Endodermal cell (in vitro differentiated cells): ENCODE results near the gene KLK14. TPM values are rescaled to one million over a fixed set of nuclear protein-coding genes. Genes with fewer than 3 reads are reported as not detected.
A peak's percentile ranks its signal among the peaks of the same experiment; 100 is the strongest.

Experiments used
- DNase-seq: peaks from one replicate; pipeline ENCODE4 v3.0.0-alpha.2; 2017
- H3K27ac ChIP-seq: 2 replicates; pipeline ENCODE4 v1.5.1; 2013; ENCODE audit warnings: mild to moderate bottlenecking, low read depth, low read length, moderate library complexity
- H3K27me3 ChIP-seq: 2 replicates; pipeline ENCODE4 v1.6.1; 2013; ENCODE audit warnings: mild to moderate bottlenecking, low read length, moderate library complexity; ENCODE audit not compliant: insufficient read depth, control insufficient read depth, poor library complexity, severe bottlenecking
- H3K36me3 ChIP-seq: 2 replicates; pipeline ENCODE4 v1.7.0; 2013; ENCODE audit warnings: mild to moderate bottlenecking, low read length, moderate library complexity; ENCODE audit not compliant: control insufficient read depth, insufficient read depth
- H3K4me1 ChIP-seq: one replicate; pipeline ENCODE4 v1.7.0; 2013; ENCODE audit warnings: low read length; ENCODE audit not compliant: control insufficient read depth, insufficient read depth
- H3K4me3 ChIP-seq: 2 replicates; pipeline ENCODE4 v1.5.1; 2013; ENCODE audit warnings: mild to moderate bottlenecking, low read length, moderate library complexity
- H3K9ac ChIP-seq: 2 replicates; pipeline ENCODE4 v1.6.1; 2013; ENCODE audit warnings: mild to moderate bottlenecking, low read length, moderate library complexity; ENCODE audit not compliant: poor library complexity, severe bottlenecking; ENCODE audit errors: extremely low read depth
- H3K9me3 ChIP-seq: 2 replicates; pipeline ENCODE4 v1.6.1; 2013; ENCODE audit warnings: mild to moderate bottlenecking, low read length, moderate library complexity; ENCODE audit not compliant: control insufficient read depth
- H3K27ac Mint-ChIP-seq: 2 replicates; pipeline ENCODE4 v1.8.0; 2020; ENCODE audit warnings: mixed read lengths
- H3K27me3 Mint-ChIP-seq: 2 replicates; pipeline ENCODE4 v1.8.0; 2021; ENCODE audit warnings: mild to moderate bottlenecking, mixed read lengths; ENCODE audit not compliant: insufficient read depth
- H3K36me3 Mint-ChIP-seq: 2 replicates; pipeline ENCODE4 v1.8.0; 2020; ENCODE audit warnings: low read depth, mixed read lengths
- H3K4me1 Mint-ChIP-seq: 2 replicates; pipeline ENCODE4 v1.8.0; 2020; ENCODE audit warnings: mixed read lengths
- H3K4me3 Mint-ChIP-seq: 2 replicates; pipeline ENCODE4 v1.8.0; 2020; ENCODE audit warnings: mild to moderate bottlenecking, moderate library complexity, mixed read lengths
- H3K9me3 Mint-ChIP-seq: 2 replicates; pipeline ENCODE4 v1.8.0; 2020; ENCODE audit warnings: mild to moderate bottlenecking, mixed read lengths
- CTCF ChIP-seq: fragments of 200-600 bp; sonication (generic); conservative IDR thresholded peaks from 2 replicates; pipeline ENCODE4 v1.5.0; 2021; ENCODE audit warnings: antibody characterized with exemption, mild to moderate bottlenecking
- WGBS, 2 experiments: methylation state at CpG; one replicate each; pipeline versions ENCODE4 v1.1.5 to v1.1.7; 2013; ENCODE audit warnings: missing lambda C conversion rate in 2 of 2, mixed read lengths in 1 of 2; ENCODE audit not compliant: insufficient coverage in 1 of 2, insufficient read length in 1 of 2; 5-methylcytosine and 5-hydroxymethylcytosine counted together
- total RNA-seq, 2 donors: library from RNA; stranded (reverse); fragmentation: NEBNext Ultra II Directional in 1 of 2; extraction: Animal tissue kit (Norgen Biotek cat#: 25700) in 1 of 2; gene quantifications; 2 replicates in 1 of 2; 3 replicates in 1 of 2; pipeline ENCODE4 v1.2.1, GENCODE V29; 2021

Gene KLK14
- total RNA-seq, 2 donors from 2014 or later: 0.55 to 0.71 TPM

- DNase-seq: no peak
- H3K4me1 Mint-ChIP-seq: peaks cover 7% of the 10 kb centered on the region
- no peak overlapping the region for H3K27ac ChIP-seq
Observed at GRCh38 chr19:51063664-51064063, 19.0 kb downstream of the KLK14 start.

GRCh38 chr19:51060973-51061372 lies 21.7 kb downstream of the KLK14 start:
- TF ChIP-seq CTCF: no peak
- H3K9me3 ChIP-seq: no peaks in the 10 kb centered on the region
- H3K36me3 Mint-ChIP-seq: no peaks in the 10 kb centered on the region
- no peak overlapping the region for H3K4me3 Mint-ChIP-seq
- H3K4me1 ChIP-seq: no peaks in the 10 kb centered on the region
- no peak overlapping the region for H3K9ac ChIP-seq
- WGBS, 2 experiments: 0% methylated on average over 1 of the region's 1 CpG
- H3K27me3 ChIP-seq: peaks cover 7% of the 10 kb centered on the region
- H3K27ac ChIP-seq: no peak overlapping the region
- H3K9me3 Mint-ChIP-seq: no peaks in the 10 kb centered on the region
- peaks cover 17% of the 10 kb centered on the region for H3K27me3 Mint-ChIP-seq
- peaks cover 4% of the 10 kb centered on the region for H3K4me1 Mint-ChIP-seq
- H3K36me3 ChIP-seq: no peaks in the 10 kb centered on the region
- H3K4me3 ChIP-seq: no peak overlapping the region
- H3K27ac Mint-ChIP-seq: no peak overlapping the region
- no peak for DNase-seq

More at GRCh38 chr19:51063664-51064063, 19.0 kb downstream of the KLK14 start:
- no peak for TF ChIP-seq CTCF
- Mint-ChIP-seq H3K4me3 (peak overlapping the region; percentile 59), H3K27me3 (peaks cover 28% of the 10 kb centered on the region), H3K9me3 (no peaks in the 10 kb centered on the region), H3K27ac (no peak overlapping the region), H3K36me3 (no peaks in the 10 kb centered on the region)
- Histone ChIP-seq H3K9ac (no peak overlapping the region), H3K27me3 (peaks cover 9% of the 10 kb centered on the region), H3K9me3 (no peaks in the 10 kb centered on the region), H3K4me3 (no peak overlapping the region), H3K4me1 (no peaks in the 10 kb centered on the region), H3K36me3 (no peaks in the 10 kb centered on the region)
- WGBS, 2 experiments: 97 to 100% methylated on average over 4 to 7 of the region's 7 CpGs

- no peak overlapping the region for H3K4me3 Mint-ChIP-seq
- peaks cover 15% of the 10 kb centered on the region for H3K27me3 Mint-ChIP-seq
- WGBS, 2 experiments: 67 to 71% methylated on average over 4 of the region's 4 CpGs
- Histone ChIP-seq H3K36me3 (no peaks in the 10 kb centered on the region), H3K27ac (no peak overlapping the region), H3K4me1 (no peaks in the 10 kb centered on the region), H3K9me3 (no peaks in the 10 kb centered on the region), H3K9ac (no peak overlapping the region), H3K4me3 (no peak overlapping the region), H3K27me3 (peaks cover under 1% of the 10 kb centered on the region)
- DNase-seq: no peak
- no peaks in the 10 kb centered on the region for H3K9me3 Mint-ChIP-seq
- H3K27ac Mint-ChIP-seq: no peak overlapping the region
- no peak for TF ChIP-seq CTCF
- H3K36me3 Mint-ChIP-seq: no peaks in the 10 kb centered on the region
- H3K4me1 Mint-ChIP-seq: peaks cover 1% of the 10 kb centered on the region
Observed at GRCh38 chr19:51060336-51060735, 22.4 kb downstream of the KLK14 start.
